ACHN (cell line): ENCODE measurements around the gene SMOC2.
"Not testable (repeated sequence)": the region's sequence is repeated elsewhere in the genome, so short reads cannot be mapped to it uniquely, and the experiment has no call there.

ENCODE experiments used
- DNase-seq: peaks from one replicate; pipeline ENCODE4 v3.0.0-alpha.2; 2015
- in situ Hi-C: cut with HindIII; loops from 2 replicates; pipeline ENCODE4 v1.10.0; 2017; ENCODE audit warnings: low sequenced_read_pairs, low pct_ligation_motif_present, low pct_unique_long_range_greater_than_20kb

SMOC2 gene

GRCh38 chr6:168545428-168545827, 104.4 kb downstream of the SMOC2 start:
- no peak for DNase-seq
- in situ Hi-C loops = no loop called here

- in situ Hi-C loops = no loop called here
- no peak for DNase-seq
Observed at GRCh38 chr6:168546151-168546550, 105.2 kb downstream of the SMOC2 start.

- DNase-seq = no peak
- in situ Hi-C loops = no loop called here
Observed at GRCh38 chr6:168546730-168547129, 105.7 kb downstream of the SMOC2 start.

GRCh38 chr6:168550326-168550725, 109.3 kb downstream of the SMOC2 start:
- in situ Hi-C loops = no loop called here
- no peak for DNase-seq

GRCh38 chr6:168554472-168554871, 113.5 kb downstream of the SMOC2 start:
- in situ Hi-C loops = no loop called here
- no peak for DNase-seq

- DNase-seq = no peak
- in situ Hi-C loops = no loop called here
Observed at GRCh38 chr6:168554898-168555617, 114.1 kb downstream of the SMOC2 start.

- no peak for DNase-seq
- in situ Hi-C loops = no loop called here
Observed at GRCh38 chr6:168555618-168556273, 114.8 kb downstream of the SMOC2 start.

- DNase-seq = no peak
- in situ Hi-C loops = no loop called here
Observed at GRCh38 chr6:168557512-168557911, 116.5 kb downstream of the SMOC2 start.

- in situ Hi-C loops = no loop called here
- DNase-seq = no peak
Observed at GRCh38 chr6:168558686-168559085, 117.7 kb downstream of the SMOC2 start.

- DNase-seq = no peak
- in situ Hi-C loops = no loop called here
Observed at GRCh38 chr6:168559574-168560098, 118.7 kb downstream of the SMOC2 start.

- in situ Hi-C loops = no loop called here
- no peak for DNase-seq
Observed at GRCh38 chr6:168560126-168560525, 119.1 kb downstream of the SMOC2 start.

- in situ Hi-C loops = no loop called here
- DNase-seq = no peak
Observed at GRCh38 chr6:168562576-168563151, 121.7 kb downstream of the SMOC2 start.

GRCh38 chr6:168563656-168564055, 122.7 kb downstream of the SMOC2 start:
- in situ Hi-C loops = no loop called here
- no peak for DNase-seq

- in situ Hi-C loops = no loop called here
- no peak for DNase-seq
Observed at GRCh38 chr6:168565112-168565511, 124.1 kb downstream of the SMOC2 start.

- DNase-seq = no peak
- in situ Hi-C loops = no loop called here
Observed at GRCh38 chr6:168570211-168570610, 129.2 kb downstream of the SMOC2 start.

GRCh38 chr6:168571268-168571667, 130.3 kb downstream of the SMOC2 start:
- in situ Hi-C loops = no loop called here

GRCh38 chr6:168573276-168573835, 132.4 kb downstream of the SMOC2 start:
- DNase-seq, in situ Hi-C loops: not testable (repeated sequence)

More at GRCh38 chr6:168571268-168571667, 130.3 kb downstream of the SMOC2 start:
- DNase-seq = no peak

- in situ Hi-C loops = no loop called here
- no peak for DNase-seq
Observed at GRCh38 chr6:168574075-168574698, 133.2 kb downstream of the SMOC2 start.

- DNase-seq = no peak
- in situ Hi-C loops = no loop called here
Observed at GRCh38 chr6:168574699-168575195, 133.8 kb downstream of the SMOC2 start.
